NCI-H146 (cell line): ENCODE measurements around the gene UTP11.
"Not testable (repeated sequence)": the region's sequence is repeated elsewhere in the genome, so short reads cannot be mapped to it uniquely, and the experiment has no call there.

Experiments used
- DNase-seq: peaks from one replicate; lab custom pipeline; 2025; lab: John Stamatoyannopoulos, UW

UTP11 gene, protein sequence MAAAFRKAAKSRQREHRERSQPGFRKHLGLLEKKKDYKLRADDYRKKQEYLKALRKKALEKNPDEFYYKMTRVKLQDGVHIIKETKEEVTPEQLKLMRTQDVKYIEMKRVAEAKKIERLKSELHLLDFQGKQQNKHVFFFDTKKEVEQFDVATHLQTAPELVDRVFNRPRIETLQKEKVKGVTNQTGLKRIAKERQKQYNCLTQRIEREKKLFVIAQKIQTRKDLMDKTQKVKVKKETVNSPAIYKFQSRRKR

DNA sequence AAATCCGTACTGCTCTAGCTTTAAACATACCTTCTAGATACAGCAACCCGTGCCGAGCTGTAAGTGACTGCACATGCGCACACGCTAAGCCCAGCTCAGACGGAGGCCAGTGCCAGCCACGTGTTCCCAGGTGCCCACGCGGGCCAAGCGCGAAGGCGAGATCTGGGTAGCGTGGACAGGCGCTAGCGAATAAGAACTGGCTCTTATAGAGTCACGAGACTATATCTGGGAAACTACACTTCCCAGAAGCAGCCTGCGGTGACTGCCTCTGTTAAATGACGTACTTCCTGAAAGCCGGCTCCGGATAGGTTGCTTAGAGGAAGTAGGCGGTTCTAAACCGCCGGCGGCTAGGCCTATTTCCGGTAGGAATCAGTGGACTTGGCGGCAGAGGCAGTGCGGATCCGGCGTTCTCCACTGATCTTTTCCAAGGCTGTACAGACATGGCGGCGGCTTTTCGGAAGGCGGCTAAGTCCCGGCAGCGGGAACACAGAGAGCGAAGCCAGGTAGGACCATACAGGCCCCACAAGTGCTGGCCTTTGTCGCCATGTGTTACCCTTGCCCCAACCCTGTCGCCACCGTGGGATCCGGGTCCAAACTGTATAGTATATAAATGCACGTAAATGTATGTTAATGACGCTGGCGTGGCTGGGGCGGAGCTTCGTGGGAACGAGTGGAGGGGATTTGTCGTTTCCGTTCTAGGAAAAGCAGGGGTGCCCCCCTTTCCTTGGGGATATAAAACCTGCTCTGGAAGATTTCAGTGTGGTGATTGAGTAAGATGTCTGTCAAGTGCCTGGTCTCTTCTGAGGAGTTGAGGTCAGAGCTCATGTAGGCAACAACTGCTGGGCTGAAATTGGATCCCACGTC is at the start of gene UTP11:
Gene UTP11, plus strand, starts transcription at position 372 of the 864 bp plus-strand sequence. Its CDS starts 69 bp downstream, at position 441.
- peak; percentile 96 for DNase-seq

DNA sequence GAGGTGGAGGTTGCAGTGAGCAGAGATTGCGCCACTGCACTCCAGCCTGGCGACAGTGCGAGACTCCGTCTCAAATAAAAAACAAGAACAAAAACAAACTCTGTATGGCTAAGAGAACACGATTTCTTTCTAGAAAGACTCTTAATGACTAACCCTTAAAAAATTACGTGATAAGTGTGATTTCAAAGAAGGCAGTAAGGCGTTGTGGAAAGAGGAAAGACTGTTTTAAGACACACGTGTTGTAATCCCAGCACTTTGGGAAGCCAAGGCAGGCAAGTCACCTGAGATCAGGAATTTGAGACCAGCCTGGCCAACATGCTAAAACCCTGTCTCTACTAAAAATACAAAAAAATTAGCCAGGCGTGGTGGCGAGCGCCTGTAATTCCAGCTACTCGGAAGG is 48.4 kb upstream of the UTP11 start:
- DNase-seq, result not testable (repeated sequence)

DNA sequence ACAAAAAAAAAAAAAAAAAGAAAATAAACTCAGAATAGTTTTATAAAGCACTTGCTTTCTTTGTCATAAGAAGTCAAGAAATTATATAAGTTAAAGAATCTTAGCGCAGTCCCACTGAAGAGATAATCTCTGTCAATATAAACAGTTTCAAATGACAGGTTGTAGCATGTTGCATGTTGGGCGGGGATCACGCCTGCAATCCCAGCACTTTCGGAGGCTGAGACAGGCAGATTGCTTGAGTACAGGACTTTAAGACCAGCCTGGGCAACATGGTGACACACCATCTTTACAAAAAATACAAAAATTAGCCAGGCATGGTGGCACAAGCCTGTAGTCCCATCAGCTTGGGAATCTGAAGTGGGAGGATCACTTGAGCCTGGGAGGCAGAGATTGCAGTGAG is 47.2 kb upstream of the UTP11 start:
- DNase-seq, result no peak

DNA sequence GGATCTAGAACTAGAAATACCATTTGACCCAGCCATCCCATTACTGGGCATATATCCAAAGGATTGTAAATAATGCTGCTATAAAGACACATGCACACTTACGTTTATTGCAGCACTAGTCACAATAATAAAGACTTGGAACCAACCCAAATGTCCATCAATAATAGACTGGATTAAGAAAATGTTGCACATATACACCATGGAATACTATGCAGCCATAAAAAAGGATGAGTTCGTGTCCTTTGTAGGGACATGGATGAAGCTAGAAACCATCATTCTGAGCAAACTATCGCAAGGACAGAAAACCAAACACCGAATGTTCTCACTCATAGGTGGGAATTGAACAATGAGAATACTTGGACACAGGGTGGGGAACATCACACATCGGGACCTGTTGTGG is 38.9 kb upstream of the UTP11 start:
- not testable (repeated sequence) for DNase-seq

DNA sequence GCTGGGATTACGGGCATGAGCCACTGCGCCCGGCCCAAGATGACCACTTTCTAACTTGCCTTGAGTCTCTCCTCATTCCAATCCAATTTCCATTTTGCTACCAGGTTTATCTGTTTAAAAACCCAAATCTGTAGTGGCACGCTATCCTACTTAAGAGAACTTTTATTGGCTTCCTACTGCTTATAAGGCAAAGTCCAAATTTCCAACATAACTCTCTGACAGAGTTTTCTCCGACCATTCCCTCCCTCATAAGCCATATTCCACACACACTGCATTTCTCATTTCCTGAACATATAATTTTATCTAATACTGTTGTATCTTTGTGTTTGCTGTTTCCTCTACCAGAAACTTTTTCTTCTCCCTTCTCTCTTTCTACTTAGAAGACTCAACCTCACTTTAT is 38.0 kb upstream of the UTP11 start:
- no peak for DNase-seq

DNA sequence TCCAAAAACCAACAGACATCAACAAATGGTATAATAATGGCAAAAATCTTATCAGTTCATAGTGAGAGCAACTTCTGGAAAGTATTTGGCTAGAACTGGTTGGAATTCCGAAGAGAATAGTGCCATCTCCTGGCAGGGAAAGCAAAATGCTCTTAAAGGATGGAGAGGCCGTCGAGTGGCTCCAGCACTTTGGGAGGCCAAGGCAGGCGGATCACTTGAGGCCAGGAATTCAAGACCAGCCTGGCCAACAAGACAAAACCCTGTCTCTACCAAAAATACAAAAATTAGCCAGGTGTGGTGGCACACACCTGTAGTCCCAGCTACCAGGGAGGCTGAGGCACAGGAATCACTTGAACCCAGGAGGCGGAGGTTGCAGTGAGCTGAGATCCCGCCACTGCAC is 37.5 kb upstream of the UTP11 start:
- peak; percentile 33 for DNase-seq

DNA sequence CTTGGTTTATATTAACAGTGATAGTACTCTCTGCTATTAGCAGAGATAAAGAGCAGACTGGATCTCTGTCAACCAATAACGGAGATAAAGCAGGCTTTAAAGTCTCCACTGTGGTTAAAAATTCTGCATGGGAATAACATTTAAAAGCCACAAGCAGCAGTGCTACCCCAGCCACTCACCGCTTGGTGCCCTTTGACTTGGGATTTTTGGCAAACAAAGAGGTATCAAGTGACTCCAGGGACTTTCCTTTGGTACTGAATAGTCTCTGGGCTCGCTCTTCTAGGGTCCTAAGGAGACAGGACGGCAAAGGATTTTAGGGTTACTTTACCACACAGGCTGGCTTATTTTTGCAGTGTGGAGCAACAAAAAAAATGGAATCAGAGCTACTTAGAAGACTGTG is 34.0 kb upstream of the UTP11 start:
- no peak for DNase-seq

DNA sequence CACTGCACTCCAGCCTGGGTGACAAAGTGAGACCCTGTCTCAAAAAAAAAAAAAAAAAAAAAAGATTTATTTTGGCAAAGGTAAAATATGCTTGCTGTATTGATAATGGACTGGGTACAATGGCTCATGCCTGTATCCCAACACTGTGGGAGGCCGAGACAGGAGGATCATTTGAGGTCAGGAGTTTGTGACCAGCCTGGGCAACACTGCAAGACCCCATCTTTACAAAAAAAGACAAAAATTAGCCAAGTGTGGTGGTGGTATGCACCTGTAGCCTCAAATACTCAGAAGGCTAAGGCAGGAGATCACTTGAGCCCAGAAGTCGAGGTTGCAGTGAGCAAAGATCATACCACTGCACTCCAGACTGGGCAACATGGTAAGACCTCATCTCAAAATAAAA is 29.0 kb upstream of the UTP11 start:
- no peak for DNase-seq

DNA sequence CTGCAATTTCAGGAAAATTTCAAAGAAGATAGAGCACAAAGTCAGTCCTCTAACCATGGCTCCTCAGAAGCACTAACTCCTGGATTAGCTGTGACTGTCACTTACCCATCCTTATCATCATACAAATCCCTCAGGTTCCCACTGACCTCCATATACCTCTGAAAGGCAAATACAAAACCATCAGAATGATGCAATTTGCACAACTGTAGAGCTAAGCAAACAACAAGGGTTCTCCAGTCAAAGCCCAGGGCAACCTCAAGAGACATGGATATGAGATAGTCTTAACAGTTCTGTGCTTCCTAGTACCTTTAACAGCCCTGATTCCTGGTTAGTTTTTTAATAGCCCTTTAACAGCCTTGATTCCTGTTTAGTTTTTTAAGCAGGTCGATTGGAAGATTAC is 24.9 kb upstream of the UTP11 start:
- DNase-seq, result no peak

DNA sequence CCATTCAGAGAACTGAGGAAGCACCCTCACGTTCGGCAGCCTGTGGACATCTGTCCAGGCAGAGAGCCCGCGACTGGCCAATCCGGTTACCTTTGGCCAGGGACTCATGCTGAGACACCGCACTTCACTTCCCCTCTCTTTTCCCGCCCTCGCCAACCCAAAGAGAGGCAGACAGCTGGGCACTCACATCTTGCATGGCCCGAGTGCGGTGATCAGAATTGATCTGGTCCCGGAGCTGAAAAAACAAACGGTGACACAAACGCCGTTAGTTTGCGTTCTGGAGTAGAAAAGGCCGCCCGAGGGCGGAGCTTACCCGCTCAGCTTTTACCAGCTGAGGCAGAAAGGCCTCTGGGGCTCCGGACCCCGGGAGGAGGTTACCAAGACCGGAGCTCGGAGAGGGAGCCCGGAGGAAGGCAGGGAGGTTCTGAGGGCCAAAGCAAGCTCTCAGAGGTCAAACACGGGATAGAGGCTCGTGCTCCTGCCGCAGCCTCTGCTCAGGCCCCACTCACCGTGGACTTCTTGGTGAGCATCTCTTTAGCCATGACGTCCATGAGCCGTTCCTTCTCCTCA is 23.1 kb upstream of the UTP11 start:
- peak; percentile 43 for DNase-seq

DNA sequence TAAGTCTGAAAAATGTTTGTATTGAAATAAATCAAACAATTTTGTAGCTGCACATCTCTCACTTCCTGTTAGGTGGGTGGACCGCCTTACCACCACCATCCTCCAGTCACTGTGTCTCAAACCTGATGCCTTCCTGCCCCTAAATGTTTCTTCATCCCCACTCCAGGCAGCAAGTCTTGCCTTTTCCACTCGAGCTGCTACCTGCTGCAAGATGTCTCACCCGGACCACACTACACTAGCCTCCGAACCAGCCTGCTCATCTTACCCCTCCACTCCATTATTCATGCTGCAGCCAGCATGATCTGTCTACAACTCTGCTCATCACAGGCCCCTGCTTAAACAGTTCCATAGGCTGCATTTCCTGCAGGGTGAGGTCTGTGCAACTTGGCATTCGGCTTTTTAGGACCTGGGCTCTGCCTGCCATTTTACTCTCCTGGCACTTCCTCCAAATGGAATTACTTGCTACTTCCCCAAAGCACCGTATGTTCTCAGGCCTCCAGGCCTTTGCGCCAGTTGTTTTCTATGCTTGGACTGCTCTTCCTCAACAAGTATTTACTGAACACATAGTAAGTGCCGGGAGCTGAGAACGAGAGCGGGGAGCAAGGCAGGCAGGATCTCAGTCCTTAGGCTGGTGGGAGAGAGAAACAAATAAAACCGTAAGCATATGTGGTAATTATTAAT is 17.5 kb upstream of the UTP11 start:
- no peak for DNase-seq

DNA sequence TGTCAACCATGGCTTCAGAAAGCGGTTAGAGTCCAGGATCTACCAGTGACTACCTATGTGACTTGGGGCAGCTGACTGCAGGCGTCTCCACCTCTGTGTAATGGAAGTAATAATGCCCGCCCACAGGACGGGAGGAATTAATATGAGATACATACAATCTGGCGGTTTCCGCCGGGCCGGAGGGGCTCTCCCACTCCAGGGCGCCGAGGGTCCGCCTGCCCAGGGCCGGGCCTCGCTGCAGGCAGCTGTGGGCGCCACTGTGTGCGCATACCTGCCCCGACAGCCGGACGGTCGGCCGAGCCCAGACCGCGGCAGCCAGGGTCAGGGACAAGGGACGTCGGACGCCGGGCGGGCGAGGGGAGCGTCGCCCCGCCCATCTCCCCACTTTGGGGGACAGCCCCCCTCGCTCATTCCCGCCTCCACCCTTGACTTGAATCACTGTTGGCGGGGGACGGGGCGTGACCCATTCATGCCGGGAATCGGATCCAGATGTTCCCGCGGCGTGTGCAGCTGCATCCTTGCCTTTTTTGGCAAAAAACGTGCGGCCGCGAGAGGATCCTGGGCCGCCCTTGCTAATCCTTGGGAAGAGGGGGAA is 16.7 kb upstream of the UTP11 start:
- peak; percentile 20 for DNase-seq

DNA sequence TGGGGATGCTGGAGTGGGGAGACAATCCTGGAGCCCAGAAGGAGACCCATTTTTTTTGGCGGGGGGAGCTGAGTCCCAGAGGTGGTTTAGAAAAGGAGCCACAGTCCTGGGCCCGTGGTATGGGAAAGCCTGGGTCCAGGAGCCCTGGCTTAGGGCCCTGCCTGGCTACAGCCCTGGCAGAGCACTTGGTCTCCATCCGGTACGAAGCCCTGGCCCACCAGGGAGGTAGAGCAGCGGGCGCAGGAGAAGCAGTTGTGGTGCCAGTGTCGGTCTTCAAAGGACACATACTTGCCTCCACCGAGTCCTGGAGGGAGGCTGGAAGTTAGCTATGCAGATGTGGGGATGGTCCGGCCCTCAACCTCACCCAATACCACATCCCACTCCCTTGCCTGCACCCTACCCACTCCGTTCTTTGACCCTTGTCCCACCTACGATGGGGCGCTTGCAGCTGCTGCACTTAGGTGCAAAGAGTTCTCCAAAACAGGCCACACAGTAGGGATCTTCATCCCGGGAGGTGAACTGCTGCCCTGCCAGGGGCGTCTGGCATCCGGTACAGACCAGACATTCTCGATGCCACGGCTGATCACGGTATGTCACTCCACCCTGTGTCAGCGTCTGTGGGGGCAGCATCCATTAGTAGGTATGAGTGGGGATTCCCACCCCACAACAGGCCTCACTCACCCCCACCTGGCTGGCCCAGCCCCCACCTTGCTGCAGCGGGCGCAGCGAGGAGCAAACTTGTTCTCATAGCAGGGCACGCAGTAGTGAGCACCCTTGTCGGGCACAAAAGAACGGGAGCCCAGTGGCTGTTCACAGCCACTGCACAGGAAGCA is 15.1 kb upstream of the UTP11 start:
- DNase-seq, result no peak

DNA sequence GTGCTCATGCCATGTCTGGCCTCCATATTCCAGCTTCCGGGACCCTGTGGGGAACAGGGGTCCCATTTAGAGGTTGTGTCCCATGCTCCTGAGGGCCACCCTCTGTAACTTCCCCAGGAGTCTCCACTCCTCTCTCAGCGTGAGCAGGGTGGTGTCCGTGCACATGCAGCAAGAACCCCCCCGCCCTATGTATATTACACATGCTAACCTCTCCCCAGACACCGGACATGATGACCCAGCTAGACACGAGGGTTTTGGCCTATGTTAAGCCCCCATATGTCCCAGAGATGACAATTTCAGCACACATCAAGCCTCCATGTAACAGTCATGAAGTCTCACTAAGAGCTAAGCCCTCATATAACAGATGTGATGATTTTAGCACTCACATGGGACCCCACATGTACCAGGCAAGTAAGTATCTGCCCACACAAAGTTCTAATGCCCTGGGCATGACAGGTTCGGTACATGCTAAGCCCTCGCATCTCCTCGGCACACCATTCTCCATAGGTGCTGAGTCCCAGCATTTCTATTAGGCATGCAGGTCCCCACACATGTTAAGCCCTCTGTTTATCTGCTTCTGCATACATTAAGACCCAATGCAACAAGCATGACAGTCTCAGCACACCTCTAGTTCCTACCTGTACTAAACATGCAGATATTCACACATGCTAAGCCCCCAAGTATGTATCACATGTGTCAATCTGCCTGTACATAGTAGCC is 14.3 kb upstream of the UTP11 start:
- DNase-seq, result no peak

DNA sequence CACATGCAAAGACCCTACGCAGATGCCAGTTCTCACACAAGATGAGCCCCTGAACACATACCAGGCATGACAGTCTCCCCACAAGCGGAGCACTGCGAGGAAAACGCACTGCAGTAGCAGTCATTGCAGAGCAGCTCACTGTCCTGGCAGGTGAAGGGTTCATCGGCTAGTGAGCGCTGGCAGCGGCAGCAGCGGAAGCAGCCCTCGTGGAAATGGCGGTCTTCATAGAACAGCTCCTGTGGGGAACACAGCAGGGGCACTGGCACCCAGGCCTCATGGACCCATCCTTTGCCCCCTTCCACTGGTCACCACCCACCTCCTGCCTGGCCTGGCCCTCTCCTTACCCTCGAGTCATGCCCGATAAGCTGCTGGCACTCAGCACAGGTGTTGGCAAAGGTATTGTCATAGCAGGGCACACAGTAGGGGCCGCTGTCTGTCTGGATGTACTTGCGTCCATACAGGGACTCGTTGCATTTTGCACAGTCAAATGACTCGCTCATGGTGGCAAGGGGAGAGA is 13.6 kb upstream of the UTP11 start:
- DNase-seq, result no peak

DNA sequence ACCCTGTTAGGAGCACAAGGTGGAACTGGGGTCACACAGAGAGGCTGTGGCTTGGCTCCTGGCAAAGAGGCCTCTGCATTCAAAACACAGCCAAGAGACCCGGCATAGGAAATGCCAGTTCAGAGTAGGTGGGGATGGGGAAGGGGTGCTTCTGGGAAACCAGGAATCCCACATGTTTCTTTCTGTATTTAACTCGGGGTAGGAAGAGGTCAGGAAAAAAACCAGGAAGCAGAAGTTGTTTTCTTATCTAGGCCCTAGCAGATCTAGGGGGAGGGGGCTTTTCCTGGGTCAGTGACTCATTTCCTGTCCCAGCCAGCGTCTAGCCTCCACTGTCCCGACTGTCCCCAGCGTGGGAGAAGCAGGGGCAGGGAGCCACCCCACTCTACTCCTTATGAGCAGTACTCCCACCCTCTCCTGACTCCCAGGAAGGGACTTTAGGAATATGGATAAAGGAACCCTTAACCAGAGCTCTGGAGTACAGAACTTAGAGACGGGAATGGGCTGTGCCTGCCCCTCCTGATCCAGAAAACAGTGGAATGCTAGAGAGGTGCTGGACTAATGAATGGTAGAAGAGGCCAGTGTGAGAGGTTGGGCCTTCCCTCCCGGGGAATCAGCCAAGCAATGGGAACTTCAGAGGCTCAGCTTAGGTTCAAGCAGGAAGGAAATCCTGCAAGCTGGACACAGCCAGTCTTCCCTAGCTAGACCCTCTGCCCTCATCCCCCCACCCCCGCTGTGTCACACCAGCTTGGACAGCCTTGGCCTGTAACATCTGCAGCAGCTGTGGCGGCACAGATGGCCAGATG is 12.9 kb upstream of the UTP11 start:
- no peak for DNase-seq

DNA sequence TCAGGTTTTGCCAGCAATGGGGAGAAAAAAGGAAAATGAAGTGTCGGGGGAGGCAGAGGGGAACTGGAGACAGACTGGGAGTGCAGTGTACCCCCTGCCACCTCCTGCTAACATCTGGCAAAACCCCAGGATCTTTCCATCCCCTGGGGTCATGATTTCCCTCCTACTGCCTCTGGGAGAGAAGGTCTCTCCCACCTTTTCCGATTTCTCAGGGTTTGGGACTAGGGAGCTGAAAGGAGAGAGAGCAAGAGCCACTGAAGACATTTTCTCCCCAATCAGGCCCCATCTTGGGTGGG is 12.4 kb upstream of the UTP11 start:
- DNase-seq, result no peak

DNA sequence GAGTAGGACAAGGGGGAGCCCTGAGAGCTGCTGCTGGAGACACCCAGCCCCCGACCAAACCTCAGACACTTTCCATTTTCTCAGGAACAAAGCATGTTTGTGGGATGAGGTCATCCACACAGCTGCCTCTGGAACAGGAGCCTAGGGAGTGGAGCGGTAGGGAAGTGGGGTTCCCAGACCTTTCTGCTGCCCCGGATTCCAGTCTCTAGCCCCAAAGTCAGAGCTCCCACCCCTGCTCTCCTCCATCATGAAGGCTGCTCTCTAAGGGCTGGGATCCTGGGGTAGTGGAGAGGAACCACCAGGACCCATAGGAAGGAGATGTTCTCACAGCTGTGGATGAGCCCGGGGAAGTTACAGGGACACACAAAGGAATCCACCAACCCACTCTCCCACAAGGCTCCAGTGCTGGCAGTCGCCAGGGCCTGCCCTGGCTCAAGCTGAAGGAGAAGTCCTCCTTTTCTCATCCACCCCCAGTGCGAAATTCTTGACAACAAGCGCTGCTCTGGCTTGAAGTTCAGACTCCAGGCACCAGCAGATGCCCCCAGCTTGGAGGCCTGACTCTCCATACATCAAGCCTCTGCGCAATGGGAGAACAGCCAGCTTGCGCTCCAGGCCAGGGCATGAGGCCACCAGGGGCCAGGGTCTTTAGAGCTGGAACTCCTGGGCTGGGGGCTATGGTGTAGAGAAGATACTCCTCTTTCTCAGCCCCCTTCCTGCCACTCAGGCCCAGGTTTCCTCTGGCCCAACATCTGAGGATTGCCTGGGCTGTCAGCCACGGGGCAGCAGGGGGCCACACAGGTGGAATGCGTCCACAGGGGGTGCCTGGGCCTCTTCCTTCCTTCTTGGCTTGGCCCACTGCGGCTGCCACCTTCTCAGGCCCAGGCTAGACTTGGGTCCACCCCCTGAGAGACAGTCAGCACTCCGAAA is 11.7 kb upstream of the UTP11 start:
- DNase-seq, result no peak
